GM21529 (cell line): ENCODE data around the gene NAT8L.
"Not testable (repeated sequence)": the region's sequence is repeated elsewhere in the genome, so short reads cannot be mapped to it uniquely, and the experiment has no call there.

Experiments used
- ATAC-seq: cut with Tn5 transposase; IDR thresholded peaks from one replicate; pipeline ENCODE4 v1.9.1; 2021; ENCODE audit not compliant: unreplicated experiment

Gene NAT8L, protein sequence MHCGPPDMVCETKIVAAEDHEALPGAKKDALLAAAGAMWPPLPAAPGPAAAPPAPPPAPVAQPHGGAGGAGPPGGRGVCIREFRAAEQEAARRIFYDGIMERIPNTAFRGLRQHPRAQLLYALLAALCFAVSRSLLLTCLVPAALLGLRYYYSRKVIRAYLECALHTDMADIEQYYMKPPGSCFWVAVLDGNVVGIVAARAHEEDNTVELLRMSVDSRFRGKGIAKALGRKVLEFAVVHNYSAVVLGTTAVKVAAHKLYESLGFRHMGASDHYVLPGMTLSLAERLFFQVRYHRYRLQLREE

DNA sequence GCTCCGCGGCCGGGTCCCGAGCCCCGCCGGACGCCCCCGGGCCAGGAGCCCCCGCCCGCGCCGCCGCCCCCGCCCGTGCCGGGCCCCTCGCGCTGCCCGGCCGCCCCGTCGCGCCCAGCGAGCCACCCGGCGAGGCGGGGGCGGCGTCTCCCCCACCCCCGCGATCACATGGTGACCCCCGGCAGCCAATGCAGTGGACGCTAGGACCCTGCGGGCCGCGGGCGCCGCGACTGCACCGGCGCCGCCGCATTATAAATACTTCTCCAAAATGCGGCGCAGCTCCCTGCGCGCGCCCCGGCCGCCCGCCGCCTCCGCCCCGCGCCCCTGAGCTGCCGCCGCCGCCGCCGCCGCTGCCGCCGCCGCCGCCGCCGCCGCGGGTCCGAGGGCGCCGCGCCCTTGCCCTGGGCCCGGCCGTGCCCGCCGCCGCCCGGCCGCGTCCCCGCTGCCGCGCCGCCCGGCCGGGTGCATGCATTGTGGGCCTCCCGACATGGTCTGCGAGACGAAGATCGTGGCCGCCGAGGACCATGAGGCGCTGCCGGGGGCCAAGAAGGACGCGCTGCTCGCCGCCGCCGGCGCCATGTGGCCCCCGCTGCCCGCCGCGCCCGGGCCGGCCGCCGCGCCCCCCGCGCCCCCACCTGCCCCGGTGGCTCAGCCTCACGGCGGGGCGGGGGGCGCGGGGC is at the start of gene NAT8L:
Gene NAT8L, plus strand, starts transcription at position 282 of the 680 bp plus-strand sequence. Its CDS starts 185 bp downstream, at position 467.
- ATAC-seq, result no peak

DNA sequence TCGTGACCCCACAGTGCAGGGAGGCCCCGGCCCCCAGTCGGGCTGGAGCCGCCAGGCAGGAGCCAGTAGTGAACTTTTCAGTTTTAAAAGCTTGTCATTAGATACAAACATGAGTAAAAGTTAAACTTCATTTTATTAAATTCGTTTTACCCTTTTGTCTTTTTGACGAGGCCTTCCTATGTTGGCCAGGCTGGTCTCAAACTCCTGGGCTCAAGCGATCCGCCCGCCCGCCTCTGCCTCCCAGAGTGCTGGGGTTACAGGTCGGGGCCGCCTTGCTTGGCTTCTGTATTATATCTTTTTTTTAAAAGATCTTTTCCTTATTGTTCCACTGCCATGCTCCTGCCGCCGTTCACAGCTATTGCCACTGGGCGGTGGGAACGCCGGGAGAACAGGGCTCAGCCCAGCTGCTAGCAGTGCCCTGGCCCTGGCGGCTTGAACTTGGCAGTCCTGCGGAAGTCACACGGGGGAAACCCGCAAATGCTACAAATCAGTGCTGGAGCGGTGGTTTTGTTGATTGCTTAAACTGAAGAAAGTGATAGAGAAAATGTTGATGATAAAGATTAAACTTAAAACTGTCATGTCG is 49.4 kb upstream of the NAT8L start:
- peak; percentile 22 for ATAC-seq

DNA sequence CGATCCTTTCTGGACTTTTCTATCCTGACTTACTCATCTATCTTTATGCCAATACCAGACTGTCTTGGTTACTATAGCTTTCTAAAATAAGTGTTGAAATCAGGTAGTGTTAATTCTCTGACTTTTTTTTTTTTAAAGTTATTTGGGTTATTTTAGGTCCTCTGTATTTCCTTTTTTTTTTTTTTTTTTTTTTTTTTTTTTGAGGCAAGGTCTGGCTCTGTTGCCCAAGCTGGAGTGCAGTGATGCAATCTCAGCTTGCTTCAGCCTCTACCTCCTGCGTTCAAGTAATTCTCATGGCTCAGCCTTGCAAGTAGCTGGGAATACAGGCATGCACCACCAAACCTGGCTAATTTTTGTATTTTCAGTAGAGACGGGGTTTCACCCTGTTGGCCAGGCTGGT is 47.5 kb upstream of the NAT8L start:
- no peak for ATAC-seq

DNA sequence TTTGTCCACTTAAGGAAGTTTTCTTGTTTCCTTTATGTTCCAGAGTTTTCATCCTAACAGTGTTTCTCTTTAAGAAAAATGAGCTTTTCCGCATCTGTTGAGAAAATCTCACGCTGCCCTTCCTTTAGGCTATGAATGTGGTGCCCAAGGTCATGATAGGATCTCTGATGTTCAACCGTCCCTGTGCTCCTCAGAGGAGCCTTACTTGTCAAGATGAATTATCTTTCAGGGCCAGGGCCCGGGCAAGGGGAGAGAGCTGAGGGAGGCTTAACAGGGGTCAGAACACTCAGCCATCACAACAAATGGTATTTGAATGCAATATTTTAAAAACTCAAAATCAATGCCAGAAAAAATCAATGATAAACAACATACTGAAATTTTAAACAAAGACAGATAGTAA is 44.1 kb upstream of the NAT8L start:
- ATAC-seq, result no peak

DNA sequence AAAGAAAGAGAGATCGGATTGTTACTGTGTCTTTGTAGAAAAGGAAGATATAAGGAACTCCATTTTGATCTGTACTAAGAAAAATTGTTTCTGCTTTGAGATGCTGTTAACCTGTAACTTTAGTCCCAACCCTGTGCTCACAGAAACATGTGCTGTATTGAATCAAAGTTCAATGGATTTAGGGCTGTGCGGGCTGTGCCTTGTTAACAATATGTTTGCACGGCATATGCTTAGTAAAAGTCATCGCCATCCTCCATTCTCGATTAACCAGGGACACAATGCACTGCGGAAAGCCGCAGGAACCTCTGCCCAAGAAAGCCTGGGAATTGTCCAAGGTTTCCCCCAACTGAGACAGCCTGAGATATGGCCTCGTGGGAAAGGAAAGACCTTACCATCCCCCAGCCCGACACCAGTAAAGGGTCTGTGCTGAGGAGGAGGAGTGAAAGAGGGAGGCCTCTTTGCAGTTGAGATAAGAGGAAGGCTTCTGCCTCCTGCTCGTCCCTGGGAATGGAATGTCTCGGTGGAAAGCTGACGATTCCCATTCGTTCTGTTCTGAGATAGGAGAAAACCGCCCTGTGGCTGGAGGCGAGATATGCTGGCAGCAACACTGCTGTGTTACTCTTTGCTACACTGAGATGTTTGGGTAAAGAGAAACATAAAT is 37.6 kb upstream of the NAT8L start:
- not testable (repeated sequence) for ATAC-seq

DNA sequence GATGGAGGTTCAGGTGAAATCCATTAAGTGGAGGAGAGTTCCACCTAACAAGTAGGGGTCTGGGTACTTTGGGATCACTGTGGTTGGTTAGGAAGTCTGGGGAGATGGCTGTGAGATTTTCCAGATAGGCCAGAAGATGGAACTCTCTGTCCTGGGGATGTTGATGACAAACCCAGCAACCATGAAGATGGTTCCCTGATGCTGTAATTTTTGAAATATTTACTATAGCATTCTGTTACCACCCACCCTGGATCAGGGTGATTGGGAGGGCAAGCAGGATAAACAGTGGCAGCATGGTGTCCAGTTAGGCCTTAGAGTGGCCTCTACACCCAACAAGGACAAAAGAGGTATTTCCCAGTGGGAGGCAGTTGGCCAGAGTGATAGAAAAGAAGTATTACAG is 34.4 kb upstream of the NAT8L start:
- no peak for ATAC-seq

DNA sequence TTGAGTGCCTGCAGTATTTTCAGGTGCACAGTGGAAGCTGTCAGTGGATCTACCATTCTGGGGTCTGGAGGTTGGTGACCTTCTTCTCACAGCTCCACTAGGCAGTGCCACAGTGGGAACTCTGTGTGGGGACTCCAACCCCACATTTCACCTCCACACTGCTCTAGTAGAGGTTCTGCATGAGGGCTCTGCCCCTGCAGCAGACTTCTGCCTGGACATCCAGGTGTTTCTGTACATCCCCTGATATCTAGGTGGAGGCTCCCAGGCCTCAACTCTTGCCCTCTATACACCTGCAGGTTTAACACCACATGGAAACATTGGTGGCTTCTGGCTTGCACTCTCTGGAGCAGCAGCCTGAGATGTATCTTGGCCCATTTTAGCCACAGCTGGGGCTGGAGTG is 33.3 kb upstream of the NAT8L start:
- ATAC-seq, result no peak

DNA sequence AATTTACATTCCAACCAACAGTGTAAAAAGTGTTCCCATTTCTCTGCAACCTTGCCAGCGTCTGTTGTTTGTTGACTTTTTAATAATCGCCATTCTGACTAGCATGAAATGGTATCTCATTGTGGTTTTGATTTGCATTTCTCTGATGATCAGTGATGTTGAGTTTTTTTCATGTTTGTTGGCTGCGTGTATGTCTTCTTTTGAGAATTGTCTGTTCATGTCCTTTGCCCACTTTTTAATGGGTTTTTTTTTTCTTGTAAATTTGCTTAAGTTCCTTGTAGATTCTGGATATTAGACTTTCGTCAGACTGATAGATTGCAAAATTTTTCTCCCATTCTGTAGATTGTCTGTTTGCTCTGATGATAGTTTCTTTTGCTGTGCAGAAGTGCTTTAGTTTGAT is 32.0 kb upstream of the NAT8L start:
- not testable (repeated sequence) for ATAC-seq

DNA sequence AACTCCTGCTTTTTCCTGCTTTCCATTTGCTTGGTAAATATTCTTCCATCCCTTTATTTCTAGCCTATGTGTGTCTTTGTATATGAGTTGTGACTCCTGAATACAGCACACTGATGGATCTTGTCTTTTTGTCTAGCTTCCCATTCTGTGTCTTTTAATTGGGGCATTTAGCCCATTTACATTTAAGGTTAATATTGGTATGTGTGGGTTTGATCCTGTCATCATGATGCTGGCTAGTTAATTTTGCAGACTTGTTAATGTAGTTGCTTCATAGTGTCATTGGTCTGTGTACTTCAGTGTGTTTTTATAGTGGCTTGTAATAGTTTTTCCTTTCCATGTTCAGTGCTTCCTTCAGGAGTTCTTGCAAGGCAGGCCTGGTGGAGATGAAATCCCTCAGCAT is 28.0 kb upstream of the NAT8L start:
- ATAC-seq, result not testable (repeated sequence)

DNA sequence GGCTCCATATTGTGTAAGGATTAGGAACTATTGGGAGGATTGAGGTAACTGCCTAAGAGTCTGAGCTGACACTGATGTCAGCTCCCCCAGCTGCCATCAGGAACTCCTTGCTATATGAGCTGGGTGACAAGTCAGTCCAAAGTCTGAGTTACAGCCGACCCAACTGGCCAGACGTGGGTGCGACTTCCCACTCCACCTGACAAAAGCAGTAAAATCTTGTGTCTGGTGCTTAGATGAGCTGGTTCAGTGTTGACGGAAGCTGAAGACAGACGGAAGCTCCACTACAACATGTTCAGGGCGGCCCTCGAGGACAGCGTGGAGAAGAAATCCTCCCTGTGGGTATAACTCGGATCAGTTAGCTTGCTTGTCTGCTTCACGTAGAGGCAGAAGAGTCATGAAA is 22.8 kb upstream of the NAT8L start:
- ATAC-seq, result no peak

DNA sequence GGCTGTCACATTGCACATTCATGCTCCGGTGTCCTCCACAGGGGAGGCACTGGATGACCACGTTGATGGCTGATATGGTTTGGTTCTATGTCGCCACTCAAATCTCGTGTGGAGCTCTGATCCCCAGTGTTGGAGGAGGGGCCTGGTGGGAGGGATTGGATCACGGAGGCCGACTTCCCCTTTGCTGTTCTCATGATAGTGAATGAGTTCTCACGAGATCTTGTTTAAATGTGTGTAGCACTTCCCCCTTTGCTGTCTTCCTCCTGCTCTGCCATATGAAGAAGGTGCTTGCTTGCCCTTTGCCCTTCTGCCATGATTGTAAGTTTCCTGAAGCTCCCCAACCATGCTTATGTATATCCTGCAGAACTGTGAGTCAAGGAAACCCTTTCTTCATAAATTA is 22.3 kb upstream of the NAT8L start:
- ATAC-seq, result no peak

DNA sequence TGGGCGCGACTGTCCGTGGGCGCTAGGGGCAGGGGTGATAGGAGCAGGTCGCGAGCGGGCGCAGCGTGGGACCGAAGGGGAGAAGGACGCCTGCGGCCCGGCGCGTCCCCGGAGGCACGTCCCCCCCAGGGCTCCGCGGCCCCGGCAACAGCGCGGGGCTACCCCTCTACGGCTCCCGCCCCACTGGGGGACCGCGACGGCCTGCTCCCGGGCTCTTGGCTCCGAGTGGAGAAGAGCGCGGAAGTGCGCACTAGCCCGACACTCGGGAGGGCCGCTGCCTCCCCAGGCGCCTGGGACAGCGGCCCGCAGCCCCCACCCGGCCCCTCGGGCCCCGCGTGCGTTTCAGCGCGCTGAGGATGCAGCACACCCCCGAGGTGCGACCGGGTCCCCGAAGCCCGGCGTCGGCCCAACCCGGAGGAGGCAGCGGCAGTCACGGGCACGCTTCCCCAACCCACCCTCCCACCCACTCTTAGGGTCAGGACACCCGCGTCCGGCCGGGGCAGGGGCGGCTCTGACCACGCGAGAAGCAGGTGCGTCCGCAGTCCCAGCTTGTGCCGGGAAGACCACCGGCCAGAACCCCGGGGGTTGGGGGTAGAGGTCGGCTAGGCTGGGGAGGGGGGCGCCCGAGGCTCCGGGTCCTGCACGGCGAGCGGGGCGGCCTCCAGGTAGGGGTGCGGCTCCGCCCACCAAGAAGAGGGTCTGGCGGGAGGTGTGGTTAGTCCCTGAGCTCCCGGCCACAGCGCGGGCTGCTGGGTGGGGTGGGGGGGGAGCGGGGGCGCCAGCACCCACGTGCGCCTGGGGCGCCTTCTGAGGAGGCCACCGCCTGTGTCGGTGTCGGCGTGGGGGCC is 18.5 kb upstream of the NAT8L start:
- ATAC-seq, result no peak

DNA sequence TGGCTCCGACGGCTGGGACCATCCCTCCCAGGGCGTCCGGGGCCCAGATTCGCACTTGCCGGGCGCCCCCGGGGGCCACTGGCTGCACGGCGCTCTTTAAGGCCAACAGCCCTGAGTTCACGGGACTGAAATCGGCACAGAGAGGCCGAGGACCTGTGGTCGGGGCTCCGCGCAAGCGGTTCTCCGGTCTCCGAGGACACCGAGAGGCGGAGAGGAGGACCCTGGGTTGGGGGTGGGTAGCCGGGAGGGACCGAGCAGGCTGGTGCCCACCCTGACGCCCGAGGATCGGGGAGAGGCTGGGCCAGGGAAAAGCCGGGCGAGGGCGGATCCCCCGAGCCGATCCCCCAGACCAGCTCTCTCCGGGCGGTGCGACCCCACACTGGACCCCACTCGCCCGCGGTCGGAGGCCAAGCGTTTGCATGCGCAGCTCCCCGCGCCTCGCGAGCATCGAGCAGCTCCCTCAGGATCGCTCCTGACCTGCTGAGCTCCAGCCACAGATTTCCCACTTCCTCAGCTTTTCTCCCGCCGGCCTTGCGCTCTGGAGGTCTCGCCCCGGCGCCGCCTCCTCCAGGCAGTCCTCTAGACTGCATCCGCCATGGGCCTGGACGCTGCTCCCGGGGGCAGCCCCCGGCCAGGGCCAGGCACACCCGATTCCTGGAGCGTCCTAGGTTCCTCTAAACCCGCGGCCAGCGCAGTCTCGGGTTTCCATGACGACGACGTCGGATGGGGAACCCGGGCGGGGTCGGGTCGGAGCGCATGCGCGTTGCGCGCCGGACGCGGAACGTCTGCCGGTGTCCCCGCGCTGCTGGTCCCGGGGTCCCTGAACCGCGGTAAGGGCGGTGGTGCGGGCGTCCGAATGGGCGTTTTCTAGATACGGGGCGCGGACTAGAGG is 17.6 kb upstream of the NAT8L start:
- ATAC-seq, result no peak

DNA sequence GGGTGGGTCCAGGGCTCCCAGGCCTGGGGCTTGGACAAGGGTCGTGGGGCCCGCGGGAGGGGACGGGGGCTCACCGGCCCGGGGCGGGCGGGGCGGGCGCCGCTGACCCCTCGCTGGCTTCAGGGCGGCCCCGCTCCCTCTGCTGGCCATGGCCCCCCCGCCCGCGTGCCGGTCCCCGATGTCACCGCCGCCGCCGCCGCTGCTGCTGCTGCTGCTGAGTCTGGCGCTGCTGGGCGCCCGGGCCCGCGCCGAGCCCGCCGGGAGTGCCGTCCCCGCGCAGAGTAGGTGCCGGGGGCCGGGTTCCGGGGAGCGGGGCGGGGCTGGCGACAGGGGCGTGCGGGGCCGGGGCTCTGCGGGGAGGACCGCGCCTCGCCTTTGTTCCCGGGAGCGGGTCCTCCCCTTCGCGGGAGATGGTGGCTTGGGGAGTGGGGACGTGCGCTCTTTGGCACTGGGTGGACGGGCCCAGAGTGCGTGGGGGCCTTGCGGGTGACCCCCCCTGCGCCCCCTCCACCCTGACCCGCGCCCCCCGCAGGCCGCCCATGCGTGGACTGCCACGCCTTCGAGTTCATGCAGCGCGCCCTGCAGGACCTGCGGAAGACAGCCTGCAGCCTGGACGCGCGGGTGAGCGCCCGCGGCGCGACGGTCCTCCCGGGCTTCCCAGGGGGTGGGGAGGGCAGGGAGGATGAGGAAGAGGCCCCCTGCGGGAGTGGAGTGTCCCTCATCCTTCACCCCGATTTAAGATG is 16.8 kb upstream of the NAT8L start:
- ATAC-seq, result no peak

DNA sequence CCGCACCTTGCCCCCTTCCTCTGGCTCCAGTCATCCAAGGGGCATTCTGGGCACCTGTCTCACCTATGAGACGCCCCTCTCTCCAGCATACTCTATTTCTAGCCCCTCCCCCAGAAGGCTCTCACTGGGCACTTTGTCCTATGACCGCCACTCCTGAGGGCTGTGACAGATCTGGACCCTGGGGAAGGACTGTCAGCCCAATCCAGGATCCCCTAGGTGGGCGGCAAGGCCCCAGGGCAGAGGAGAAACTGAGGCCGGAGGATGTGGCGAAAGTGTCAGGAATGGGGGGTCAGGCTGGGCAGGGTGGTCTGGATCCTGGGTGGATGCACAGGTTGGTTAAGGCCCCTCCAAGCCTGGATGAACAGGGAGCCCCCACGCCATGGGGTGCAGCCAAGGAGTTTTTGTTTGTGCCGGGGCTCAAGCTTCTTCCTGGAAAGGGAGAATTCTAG is 16.2 kb upstream of the NAT8L start:
- no peak for ATAC-seq

DNA sequence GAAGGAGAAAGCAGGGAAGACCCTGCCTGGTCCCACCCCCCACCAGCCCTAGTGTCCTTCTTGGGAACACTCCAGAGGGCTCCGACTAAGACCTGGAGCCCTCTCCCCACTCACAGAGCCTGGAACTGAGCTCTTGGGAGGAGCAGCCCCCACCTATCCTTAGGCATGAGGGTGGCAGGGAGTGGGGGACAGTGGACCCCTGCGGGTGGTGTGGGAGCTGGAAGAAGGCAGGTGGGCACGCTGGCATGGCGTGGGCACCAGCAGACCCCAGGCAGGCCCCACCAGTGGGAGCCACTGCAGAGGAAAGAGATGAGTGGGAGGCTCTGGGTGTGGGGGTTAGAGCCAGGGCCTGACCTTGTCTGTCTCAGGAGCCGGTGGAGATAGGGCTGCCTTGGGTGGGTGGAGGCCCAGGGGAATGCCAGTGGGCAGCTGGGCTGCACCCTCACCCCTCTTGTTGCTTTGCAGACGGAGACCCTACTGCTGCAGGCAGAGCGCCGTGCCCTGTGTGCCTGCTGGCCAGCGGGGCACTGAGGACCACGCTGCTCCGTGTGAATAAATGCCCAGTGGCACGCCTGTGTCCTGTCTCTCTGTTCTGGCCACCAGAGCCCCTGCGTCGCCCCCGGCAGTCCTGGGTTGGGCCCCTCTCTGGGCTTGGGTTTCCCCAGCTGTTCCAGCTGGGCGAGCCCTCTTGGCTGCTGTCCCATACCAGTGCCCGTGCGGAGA is 15.6 kb upstream of the NAT8L start:
- ATAC-seq, result no peak

DNA sequence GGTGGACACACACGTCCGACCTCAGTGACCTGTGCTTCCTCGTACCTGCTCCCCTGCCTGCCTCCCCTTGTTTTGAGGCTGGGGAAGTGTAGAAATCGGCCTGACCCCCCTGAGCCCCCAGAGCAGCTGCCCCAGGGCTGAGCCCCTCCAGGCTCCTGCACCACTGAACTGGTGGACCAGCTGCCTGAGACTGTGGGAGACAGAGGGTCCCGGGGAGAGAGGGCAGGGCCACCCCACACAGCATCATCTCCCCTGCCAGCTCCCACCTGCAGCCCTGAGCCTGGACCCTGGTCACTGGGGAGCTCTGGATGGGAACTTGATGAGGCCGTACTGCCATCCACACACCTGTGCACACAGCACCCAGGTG is 15.0 kb upstream of the NAT8L start:
- no peak for ATAC-seq
